ENCODE measurements around the gene ARID1B.
"Not testable (repeated sequence)": the region's sequence is repeated elsewhere in the genome, so short reads cannot be mapped to it uniquely, and the experiment has no call there.

The ARID1B gene

DNA sequence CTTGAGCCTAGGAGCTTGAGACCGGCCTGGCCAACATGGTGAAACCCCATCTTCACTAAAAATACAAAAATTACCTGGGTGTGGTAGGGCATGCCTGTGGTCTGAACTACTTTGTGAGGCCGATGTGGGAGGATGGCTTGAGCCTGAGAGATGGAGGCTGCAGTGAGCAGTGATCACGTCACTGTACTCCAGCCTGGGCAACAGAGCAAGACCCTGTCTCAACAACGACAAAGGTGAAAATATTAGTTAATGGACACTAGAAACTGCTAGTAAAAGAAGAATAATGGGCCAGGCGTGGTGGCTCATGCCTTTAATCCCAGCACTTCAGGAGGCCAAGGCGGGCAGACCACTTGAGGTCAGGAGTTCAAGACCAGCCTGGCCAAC is 168.6 kb downstream of the ARID1B start:
- not testable (repeated sequence) for H3K27ac ChIP-seq (replicated peaks; ENCODE audit: low read length); H3K9me3 ChIP-seq (replicated peaks in 1 of 2; ENCODE audit: control insufficient read depth in 2 of 2, insufficient read depth in 1 of 2, low read depth in 1 of 2, low read length in 2 of 2); H3K4me1 ChIP-seq (ENCODE audit: control insufficient read depth in 2 of 2, insufficient read depth in 1 of 2, low read depth in 1 of 2, low read length in 2 of 2); H3K18ac ChIP-seq (ENCODE audit: low read length); H2AK5ac ChIP-seq (ENCODE audit: low read depth, low read length); H3K23ac ChIP-seq (ENCODE audit: low read depth, low read length, poor library complexity); H2BK12ac ChIP-seq (ENCODE audit: low read length); H2BK120ac ChIP-seq (ENCODE audit: low read depth, low read length); DNase-seq (ENCODE audit: low spot score); H3K79me1 ChIP-seq (ENCODE audit: low read depth, low read length); H2BK15ac ChIP-seq (ENCODE audit: low read length); H3K4me3 ChIP-seq (ENCODE audit: low read length in 2 of 2); H3K4ac ChIP-seq (ENCODE audit: low read length); H3K9ac ChIP-seq (ENCODE audit: low read depth, low read length, poor library complexity); H3K4me2 ChIP-seq (ENCODE audit: insufficient read depth, low read length, poor library complexity, severe bottlenecking); H3K27me3 ChIP-seq (ENCODE audit: control insufficient read depth in 3 of 3, insufficient read depth in 3 of 3, low read depth in 1 of 3, low read length in 3 of 3); H2BK5ac ChIP-seq (ENCODE audit: low read length); H3K36me3 ChIP-seq (replicated peaks in 1 of 2; ENCODE audit: control insufficient read depth in 2 of 2, insufficient read depth in 2 of 2, low read length in 2 of 2); H2AFZ ChIP-seq (ENCODE audit: low read length); H3K14ac ChIP-seq (ENCODE audit: low read length); H4K8ac ChIP-seq (ENCODE audit: low read depth, low read length); H4K91ac ChIP-seq (ENCODE audit: low read depth, low read length, poor library complexity)
- no CpG with 5 or more reads among the region's 6 CpGs for WGBS, 2 donors (ENCODE audit: extremely low coverage in 2 of 2, insufficient read length in 2 of 2, insufficient replicate concordance in 1 of 2)

DNA sequence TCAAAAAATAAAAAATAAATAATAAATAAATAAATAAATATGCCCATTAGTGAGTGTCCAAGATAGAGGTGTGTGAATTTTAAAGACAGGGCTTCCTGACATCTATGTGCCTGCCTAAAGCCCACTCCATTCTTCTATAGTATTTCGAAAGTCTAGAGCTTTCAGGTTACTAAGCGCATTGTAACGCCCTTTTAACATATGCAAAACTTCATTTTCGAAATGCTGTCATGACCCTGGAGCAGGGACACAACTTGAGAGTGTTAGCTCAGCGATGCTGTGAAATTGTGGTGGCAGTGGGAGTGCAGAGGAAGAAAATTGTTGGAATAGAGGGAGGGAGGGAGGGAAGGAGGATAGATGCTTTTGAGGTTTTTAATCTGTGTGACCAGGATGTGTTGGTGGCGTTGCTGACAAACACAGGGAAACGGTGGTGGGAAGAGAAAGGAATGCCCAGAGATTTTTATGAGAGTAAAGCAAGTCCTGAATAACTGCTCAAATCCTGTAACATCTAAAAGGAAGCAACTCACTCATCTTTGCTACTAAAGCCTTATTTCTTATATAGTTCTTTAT is 169.3 kb downstream of the ARID1B start:
- H2BK12ac ChIP-seq (ENCODE audit: low read length) = no peak overlapping the region
- no peaks in the 10 kb centered on the region for H3K36me3 ChIP-seq (replicated peaks in 1 of 2; ENCODE audit: control insufficient read depth in 2 of 2, insufficient read depth in 2 of 2, low read length in 2 of 2)
- WGBS, 2 donors (ENCODE audit: extremely low coverage in 2 of 2, insufficient read length in 2 of 2, insufficient replicate concordance in 1 of 2) = no CpG with 5 or more reads among the region's 7 CpGs
- no peaks in the 10 kb centered on the region for H3K9me3 ChIP-seq (replicated peaks in 1 of 2; ENCODE audit: control insufficient read depth in 2 of 2, insufficient read depth in 1 of 2, low read depth in 1 of 2, low read length in 2 of 2)
- no peak overlapping the region for H3K4me2 ChIP-seq (ENCODE audit: insufficient read depth, low read length, poor library complexity, severe bottlenecking)
- H3K27ac ChIP-seq (replicated peaks; ENCODE audit: low read length) = no peak overlapping the region
- H3K23ac ChIP-seq (ENCODE audit: low read depth, low read length, poor library complexity) = no peak overlapping the region
- no peak overlapping the region for H4K91ac ChIP-seq (ENCODE audit: low read depth, low read length, poor library complexity)
- H2BK5ac ChIP-seq (ENCODE audit: low read length) = no peak overlapping the region
- no peak overlapping the region for H3K18ac ChIP-seq (ENCODE audit: low read length)
- H2AK5ac ChIP-seq (ENCODE audit: low read depth, low read length) = no peak overlapping the region
- no peak overlapping the region for H3K4ac ChIP-seq (ENCODE audit: low read length)
- peaks cover 4 to 7% of the 10 kb centered on the region in 2 donors for H3K4me1 ChIP-seq (ENCODE audit: control insufficient read depth in 2 of 2, insufficient read depth in 1 of 2, low read depth in 1 of 2, low read length in 2 of 2)
- H3K14ac ChIP-seq (ENCODE audit: low read length) = no peak overlapping the region
- H2BK15ac ChIP-seq (ENCODE audit: low read length) = no peak overlapping the region
- H3K9ac ChIP-seq (ENCODE audit: low read depth, low read length, poor library complexity) = no peak overlapping the region
- no peak overlapping the region for H2BK120ac ChIP-seq (ENCODE audit: low read depth, low read length)
- H2AFZ ChIP-seq (ENCODE audit: low read length) = no peak overlapping the region
- no peaks in the 10 kb centered on the region for H3K27me3 ChIP-seq (ENCODE audit: control insufficient read depth in 3 of 3, insufficient read depth in 3 of 3, low read depth in 1 of 3, low read length in 3 of 3)
- no peak for DNase-seq (ENCODE audit: low spot score)
- H4K8ac ChIP-seq (ENCODE audit: low read depth, low read length) = no peak overlapping the region
- H3K79me1 ChIP-seq (ENCODE audit: low read depth, low read length) = peaks cover 6% of the 10 kb centered on the region
- H3K4me3 ChIP-seq (ENCODE audit: low read length in 2 of 2) = no peak overlapping the region

DNA sequence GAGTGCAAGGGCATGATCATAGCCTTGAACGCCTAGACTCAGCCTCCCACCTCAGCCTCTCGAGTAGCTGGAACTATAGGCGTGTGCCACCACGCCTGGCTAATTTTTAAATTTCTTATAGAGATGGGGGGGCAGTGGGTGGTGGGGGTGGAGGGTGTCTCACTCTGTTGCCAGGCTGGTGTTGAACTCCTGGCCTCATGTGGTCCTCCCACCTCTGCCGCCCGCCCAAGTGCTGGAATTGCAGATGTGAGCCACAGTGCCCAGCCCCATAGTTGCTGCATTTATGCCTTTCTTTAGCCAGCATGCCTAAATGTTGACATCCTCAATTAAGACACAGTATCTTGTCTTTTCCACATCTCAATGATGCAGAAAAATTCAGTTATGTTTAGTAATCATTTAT is 171.1 kb downstream of the ARID1B start:
- Histone ChIP-seq H2BK5ac (ENCODE audit: low read length) (no peak overlapping the region), H3K23ac (ENCODE audit: low read depth, low read length, poor library complexity) (no peak overlapping the region), H3K27ac (replicated peaks; ENCODE audit: low read length) (no peak overlapping the region), H3K9me3 (replicated peaks in 1 of 2; ENCODE audit: control insufficient read depth in 2 of 2, insufficient read depth in 1 of 2, low read depth in 1 of 2, low read length in 2 of 2) (no peaks in the 10 kb centered on the region), H3K9ac (ENCODE audit: low read depth, low read length, poor library complexity) (no peak overlapping the region), H3K4me2 (ENCODE audit: insufficient read depth, low read length, poor library complexity, severe bottlenecking) (no peak overlapping the region), H2BK120ac (ENCODE audit: low read depth, low read length) (no peak overlapping the region), H3K4me3 (ENCODE audit: low read length in 2 of 2) (no peak overlapping the region), H4K91ac (ENCODE audit: low read depth, low read length, poor library complexity) (no peak overlapping the region), H3K36me3 (replicated peaks in 1 of 2; ENCODE audit: control insufficient read depth in 2 of 2, insufficient read depth in 2 of 2, low read length in 2 of 2) (no peaks in the 10 kb centered on the region), H2BK12ac (ENCODE audit: low read length) (no peak overlapping the region), H2BK15ac (ENCODE audit: low read length) (no peak overlapping the region), H3K18ac (ENCODE audit: low read length) (no peak overlapping the region), H2AFZ (ENCODE audit: low read length) (no peak overlapping the region), H3K4ac (ENCODE audit: low read length) (no peak overlapping the region), H2AK5ac (ENCODE audit: low read depth, low read length) (no peak overlapping the region), H3K79me1 (ENCODE audit: low read depth, low read length) (peaks cover 6% of the 10 kb centered on the region), H4K8ac (ENCODE audit: low read depth, low read length) (no peak overlapping the region), H3K27me3 (ENCODE audit: control insufficient read depth in 3 of 3, insufficient read depth in 3 of 3, low read depth in 1 of 3, low read length in 3 of 3) (no peaks in the 10 kb centered on the region), H3K14ac (ENCODE audit: low read length) (no peak overlapping the region), H3K4me1 (ENCODE audit: control insufficient read depth in 2 of 2, insufficient read depth in 1 of 2, low read depth in 1 of 2, low read length in 2 of 2) (peaks cover 9 to 19% of the 10 kb centered on the region in 2 donors)
- no CpG with 5 or more reads among the region's 6 CpGs for WGBS, 2 donors (ENCODE audit: extremely low coverage in 2 of 2, insufficient read length in 2 of 2, insufficient replicate concordance in 1 of 2)
- no peak for DNase-seq (ENCODE audit: low spot score)

DNA sequence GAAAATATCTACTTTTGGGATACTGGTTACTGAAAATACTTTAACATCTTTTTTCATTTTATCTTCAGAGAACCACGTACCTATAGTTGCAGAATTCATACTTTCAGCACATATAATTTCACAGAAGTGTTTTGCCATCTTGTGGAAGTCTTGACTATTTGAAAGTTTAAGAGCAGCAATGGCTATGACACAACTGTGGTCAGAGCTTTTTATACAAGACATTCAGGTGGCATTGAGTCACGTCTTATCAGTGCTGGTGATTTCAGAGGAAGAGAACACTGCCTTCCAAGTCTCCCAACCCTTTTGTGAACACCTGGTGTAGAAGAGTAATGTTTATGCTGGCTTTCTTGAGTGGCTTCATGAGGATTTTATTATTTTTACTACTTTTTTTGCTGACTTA is 171.6 kb downstream of the ARID1B start:
- H4K8ac ChIP-seq (ENCODE audit: low read depth, low read length) = no peak overlapping the region
- peaks cover 6% of the 10 kb centered on the region for H3K79me1 ChIP-seq (ENCODE audit: low read depth, low read length)
- H3K4me3 ChIP-seq (ENCODE audit: low read length in 2 of 2) = no peak overlapping the region
- H3K9ac ChIP-seq (ENCODE audit: low read depth, low read length, poor library complexity) = no peak overlapping the region
- no peaks in the 10 kb centered on the region for H3K27me3 ChIP-seq (ENCODE audit: control insufficient read depth in 3 of 3, insufficient read depth in 3 of 3, low read depth in 1 of 3, low read length in 3 of 3)
- H3K4ac ChIP-seq (ENCODE audit: low read length) = no peak overlapping the region
- no peak overlapping the region for H3K4me2 ChIP-seq (ENCODE audit: insufficient read depth, low read length, poor library complexity, severe bottlenecking)
- no CpG with 5 or more reads among the region's 2 CpGs for WGBS, 2 donors (ENCODE audit: extremely low coverage in 2 of 2, insufficient read length in 2 of 2, insufficient replicate concordance in 1 of 2)
- no peak overlapping the region for H3K27ac ChIP-seq (replicated peaks; ENCODE audit: low read length)
- no peaks in the 10 kb centered on the region for H3K9me3 ChIP-seq (replicated peaks in 1 of 2; ENCODE audit: control insufficient read depth in 2 of 2, insufficient read depth in 1 of 2, low read depth in 1 of 2, low read length in 2 of 2)
- peaks cover 9 to 21% of the 10 kb centered on the region in 2 donors for H3K4me1 ChIP-seq (ENCODE audit: control insufficient read depth in 2 of 2, insufficient read depth in 1 of 2, low read depth in 1 of 2, low read length in 2 of 2)
- no peaks in the 10 kb centered on the region for H3K36me3 ChIP-seq (replicated peaks in 1 of 2; ENCODE audit: control insufficient read depth in 2 of 2, insufficient read depth in 2 of 2, low read length in 2 of 2)
- no peak overlapping the region for H3K14ac ChIP-seq (ENCODE audit: low read length)
- H3K23ac ChIP-seq (ENCODE audit: low read depth, low read length, poor library complexity) = no peak overlapping the region
- H3K18ac ChIP-seq (ENCODE audit: low read length) = no peak overlapping the region
- H2BK5ac ChIP-seq (ENCODE audit: low read length) = no peak overlapping the region
- no peak overlapping the region for H2AFZ ChIP-seq (ENCODE audit: low read length)
- H2AK5ac ChIP-seq (ENCODE audit: low read depth, low read length) = no peak overlapping the region
- H4K91ac ChIP-seq (ENCODE audit: low read depth, low read length, poor library complexity) = no peak overlapping the region
- no peak overlapping the region for H2BK15ac ChIP-seq (ENCODE audit: low read length)
- no peak overlapping the region for H2BK12ac ChIP-seq (ENCODE audit: low read length)
- no peak for DNase-seq (ENCODE audit: low spot score)
- no peak overlapping the region for H2BK120ac ChIP-seq (ENCODE audit: low read depth, low read length)
